ENCODE results near the gene SLC16A10.

The SLC16A10 gene

DNA sequence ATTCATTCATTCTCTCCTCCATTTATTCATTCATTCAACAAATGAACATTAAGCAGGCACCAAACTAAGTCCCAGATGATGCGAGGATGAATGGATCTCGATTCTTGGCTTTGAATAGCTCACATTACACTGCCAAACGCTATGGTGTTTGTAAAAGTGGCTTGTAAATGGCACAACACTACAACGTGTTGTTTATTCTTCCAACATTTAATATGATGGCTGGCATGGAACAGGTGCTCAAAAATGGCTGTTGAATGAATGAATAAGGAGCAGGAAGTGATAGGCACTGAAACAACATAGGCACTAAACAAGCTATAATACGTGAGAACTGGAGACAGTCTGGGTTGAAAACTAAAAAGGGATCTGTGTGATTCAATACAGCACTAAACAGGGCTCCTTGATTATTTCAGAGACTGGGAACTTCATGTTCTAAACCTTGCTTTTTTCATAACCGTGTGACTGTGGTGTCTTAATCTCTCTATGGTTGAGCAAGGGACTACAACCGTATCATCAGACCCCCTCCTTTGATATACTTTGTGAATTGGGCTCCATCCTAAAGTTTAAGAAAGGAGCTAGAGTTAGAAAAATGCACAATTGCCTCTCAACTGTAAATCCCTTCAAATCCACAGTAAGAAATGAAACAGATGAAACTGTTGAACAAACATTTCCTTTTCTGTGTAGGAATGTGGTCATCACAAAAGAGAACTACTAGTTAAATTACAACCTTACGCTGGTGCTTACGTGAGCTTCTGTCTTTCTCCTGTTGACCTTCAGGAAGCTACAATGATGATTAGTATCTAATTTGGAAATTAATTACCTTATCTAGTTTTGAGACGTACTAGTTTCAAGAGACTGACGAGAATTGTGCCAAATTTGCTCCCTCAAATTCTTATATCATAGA, 16.9 kb upstream of the SLC16A10 start:
- H3K4me3 ChIP-seq (replicated peaks; ENCODE audit: low read depth, low read length): no peak overlapping the region
- no peak for DNase-seq (ENCODE audit: low read depth)
- TF ChIP-seq, protein P1, sequence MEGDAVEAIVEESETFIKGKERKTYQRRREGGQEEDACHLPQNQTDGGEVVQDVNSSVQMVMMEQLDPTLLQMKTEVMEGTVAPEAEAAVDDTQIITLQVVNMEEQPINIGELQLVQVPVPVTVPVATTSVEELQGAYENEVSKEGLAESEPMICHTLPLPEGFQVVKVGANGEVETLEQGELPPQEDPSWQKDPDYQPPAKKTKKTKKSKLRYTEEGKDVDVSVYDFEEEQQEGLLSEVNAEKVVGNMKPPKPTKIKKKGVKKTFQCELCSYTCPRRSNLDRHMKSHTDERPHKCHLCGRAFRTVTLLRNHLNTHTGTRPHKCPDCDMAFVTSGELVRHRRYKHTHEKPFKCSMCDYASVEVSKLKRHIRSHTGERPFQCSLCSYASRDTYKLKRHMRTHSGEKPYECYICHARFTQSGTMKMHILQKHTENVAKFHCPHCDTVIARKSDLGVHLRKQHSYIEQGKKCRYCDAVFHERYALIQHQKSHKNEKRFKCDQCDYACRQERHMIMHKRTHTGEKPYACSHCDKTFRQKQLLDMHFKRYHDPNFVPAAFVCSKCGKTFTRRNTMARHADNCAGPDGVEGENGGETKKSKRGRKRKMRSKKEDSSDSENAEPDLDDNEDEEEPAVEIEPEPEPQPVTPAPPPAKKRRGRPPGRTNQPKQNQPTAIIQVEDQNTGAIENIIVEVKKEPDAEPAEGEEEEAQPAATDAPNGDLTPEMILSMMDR (IDR thresholded peaks at IDR 0.05; ENCODE audit: low read length, missing control alignments): no peak

- no peak for DNase-seq (ENCODE audit: low read depth)
- TF ChIP-seq, protein P1 (IDR thresholded peaks at IDR 0.05; ENCODE audit: low read length, missing control alignments): no peak
- H3K4me3 ChIP-seq (replicated peaks; ENCODE audit: low read depth, low read length): no peak overlapping the region
Observed at GRCh38 chr6:111072801-111073360, 14.4 kb upstream of the SLC16A10 start.

- no peak overlapping the region for H3K4me3 ChIP-seq (replicated peaks; ENCODE audit: low read depth, low read length)
- no peak for DNase-seq (ENCODE audit: low read depth)
- TF ChIP-seq, protein P1 (IDR thresholded peaks at IDR 0.05; ENCODE audit: low read length, missing control alignments): no peak
Observed at GRCh38 chr6:111074311-111074710, 13.0 kb upstream of the SLC16A10 start.

DNA sequence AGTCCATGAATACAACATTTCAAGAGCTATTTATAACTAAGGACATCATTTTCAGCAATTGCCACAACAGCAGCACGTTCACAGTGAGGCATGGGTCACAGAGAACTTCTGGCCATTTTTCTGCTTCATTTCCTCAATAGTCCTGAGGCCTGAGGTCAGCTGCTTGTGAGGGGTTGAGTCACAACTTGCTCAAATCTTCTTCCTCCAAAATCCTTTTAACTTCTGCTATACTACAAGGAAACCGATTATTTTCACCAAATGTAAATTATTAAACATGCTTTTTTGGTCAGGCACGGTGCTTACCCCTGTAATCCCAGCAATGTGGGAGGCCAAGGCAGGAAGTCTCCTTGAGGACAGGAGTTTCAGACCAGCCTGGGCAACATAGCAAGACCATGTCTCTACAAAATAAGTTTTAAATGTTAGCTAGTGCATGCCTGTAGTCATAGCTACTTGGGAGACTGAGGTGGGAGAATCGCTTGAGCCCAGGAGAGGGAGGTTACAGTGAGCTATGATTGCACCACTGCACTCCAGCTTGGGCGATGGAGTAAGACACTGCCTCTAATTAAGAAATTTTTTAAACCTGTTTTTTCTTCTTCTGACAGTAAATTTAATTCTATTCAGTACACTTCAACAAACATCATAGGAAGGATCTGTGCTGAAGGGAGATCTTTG, 11.1 kb upstream of the SLC16A10 start:
- no peak for DNase-seq (ENCODE audit: low read depth)
- TF ChIP-seq, protein P1 (IDR thresholded peaks at IDR 0.05; ENCODE audit: low read length, missing control alignments): no peak
- H3K4me3 ChIP-seq (replicated peaks; ENCODE audit: low read depth, low read length): no peak overlapping the region

- TF ChIP-seq, protein P1 (IDR thresholded peaks at IDR 0.05; ENCODE audit: low read length, missing control alignments): no peak
- H3K4me3 ChIP-seq (replicated peaks; ENCODE audit: low read depth, low read length): no peak overlapping the region
- DNase-seq (ENCODE audit: low read depth): no peak
Observed at GRCh38 chr6:111080698-111081097, 6.6 kb upstream of the SLC16A10 start.

GRCh38 chr6:111086685-111087084, 618 bp upstream of the SLC16A10 start:
- TF ChIP-seq, protein P1 (IDR thresholded peaks at IDR 0.05; ENCODE audit: low read length, missing control alignments): no peak
- peak overlapping the region; percentile 43 for H3K4me3 ChIP-seq (replicated peaks; ENCODE audit: low read depth, low read length)
- no peak for DNase-seq (ENCODE audit: low read depth)
